NCI-H2081 treated with DMSO at 0.1 percent for 48 hours (cell line): ENCODE measurements around the gene NBAS.
"Not testable (repeated sequence)": the region's sequence is repeated elsewhere in the genome, so short reads cannot be mapped to it uniquely, and the experiment has no call there.

Experiments used
- DNase-seq: peaks from one replicate; lab custom pipeline; 2025; lab: John Stamatoyannopoulos, UW

Gene NBAS

GRCh38 chr2:15412309-15412708 lies 148.8 kb downstream of the NBAS start:
- DNase-seq: no peak

- no peak for DNase-seq
These were observed 150.2 kb downstream of the NBAS start for GRCh38 chr2:15410884-15411283.

GRCh38 chr2:15408759-15409158 lies 152.4 kb downstream of the NBAS start:
- DNase-seq: no peak

- no peak for DNase-seq
These were observed 153.5 kb downstream of the NBAS start for GRCh38 chr2:15407666-15408065.

- not testable (repeated sequence) for DNase-seq
These were observed 156.6 kb downstream of the NBAS start for GRCh38 chr2:15404511-15404910.

- DNase-seq: no peak
These were observed 160.8 kb downstream of the NBAS start for GRCh38 chr2:15400240-15400826.

GRCh38 chr2:15399241-15399640 lies 161.9 kb downstream of the NBAS start:
- DNase-seq: no peak

- DNase-seq: no peak
These were observed 169.4 kb downstream of the NBAS start for GRCh38 chr2:15391751-15392150.

GRCh38 chr2:15389895-15390294 lies 171.2 kb downstream of the NBAS start:
- DNase-seq: no peak

- no peak for DNase-seq
These were observed 171.8 kb downstream of the NBAS start for GRCh38 chr2:15389326-15389700.

- DNase-seq: no peak
These were observed 172.5 kb downstream of the NBAS start for GRCh38 chr2:15388406-15389325.

GRCh38 chr2:15385184-15385583 lies 175.9 kb downstream of the NBAS start:
- no peak for DNase-seq

- no peak for DNase-seq
These were observed 177.3 kb downstream of the NBAS start for GRCh38 chr2:15383695-15384350.

GRCh38 chr2:15378148-15378908 lies 182.8 kb downstream of the NBAS start:
- DNase-seq: no peak

- DNase-seq: no peak
These were observed 183.9 kb downstream of the NBAS start for GRCh38 chr2:15377202-15377601.

GRCh38 chr2:15372019-15372418 lies 189.1 kb downstream of the NBAS start:
- DNase-seq: no peak

- DNase-seq: no peak
These were observed 192.0 kb downstream of the NBAS start for GRCh38 chr2:15369129-15369528.

GRCh38 chr2:15367715-15368114 lies 193.4 kb downstream of the NBAS start:
- no peak for DNase-seq

GRCh38 chr2:15367205-15367604 lies 193.9 kb downstream of the NBAS start:
- DNase-seq: no peak

GRCh38 chr2:15365411-15365810 lies 195.7 kb downstream of the NBAS start:
- no peak for DNase-seq

GRCh38 chr2:15364561-15364960 lies 196.6 kb downstream of the NBAS start:
- no peak for DNase-seq

GRCh38 chr2:15363734-15364133 lies 197.4 kb downstream of the NBAS start:
- DNase-seq: no peak
